Panc1 (cell line): Measurements from ENCODE around the gene TSPAN14. TPM values are rescaled to one million over a fixed set of nuclear protein-coding genes. Genes with fewer than 3 reads are reported as not detected.

Source experiments
- ATAC-seq: fragments of 200-7000 bp; cut with Tn5 transposase; 2 replicates; pipeline ENCODE4 v1.9.1; 2020; ENCODE audit warnings: mild to moderate bottlenecking, moderate library complexity
- BruUV-seq: library from RNA; stranded (reverse); fragments of 400-500 nt; replicated peaks from 2 replicates; lab custom pipeline; 2021; lab: Mats Ljungman, UMichigan
- CTCF ChIA-PET: fragments of 300-600 bp; sonication (Branson Sonifier 250); formaldehyde crosslinking; loops from one replicate; lab custom pipeline; 2022; ENCODE audit warnings: antibody characterized with exemption; lab: Charles Lee
- POLR2A ChIA-PET: fragments of 300-600 bp; sonication (Branson Sonifier 250); formaldehyde crosslinking; loops from one replicate; lab custom pipeline; 2022; ENCODE audit warnings: antibody characterized with exemption; lab: Charles Lee
- DNase-seq: peaks from one replicate; pipeline ENCODE4 v3.0.0-alpha.2; 2010; ENCODE audit warnings: low read depth, low spot score
- H3K27ac ChIP-seq: 2 replicates; pipeline ENCODE4 v1.5.1; 2011; ENCODE audit warnings: mild to moderate bottlenecking, low read length, inconsistent platforms
- H3K27me3 ChIP-seq: fragments of 200-500 bp; sonication (Bioruptor generic); 2 replicates; pipeline ENCODE4 v1.6.0; 2014; ENCODE audit warnings: low read length, inconsistent platforms; ENCODE audit not compliant: control insufficient read depth, insufficient read depth
- H3K36me3 ChIP-seq: fragments of 200-500 bp; sonication (Bioruptor generic); 2 replicates; pipeline ENCODE4 v1.5.1; 2014; ENCODE audit warnings: inconsistent platforms, mild to moderate bottlenecking, low read length, moderate library complexity; ENCODE audit not compliant: control insufficient read depth, insufficient read depth
- H3K4me1 ChIP-seq: 2 replicates; pipeline ENCODE4 v1.5.1; 2011; ENCODE audit warnings: inconsistent platforms, mild to moderate bottlenecking, low read length, moderate library complexity; ENCODE audit not compliant: control insufficient read depth, insufficient read depth
- H3K4me3 ChIP-seq, 2 experiments: 2 replicates each; pipeline ENCODE4 v1.5.1; 2011 to 2012; ENCODE audit warnings: low read depth in 2 of 2, low read length in 2 of 2, mild to moderate bottlenecking in 2 of 2, inconsistent platforms in 1 of 2, moderate library complexity in 1 of 2
- H3K9me3 ChIP-seq: fragments of 200-500 bp; sonication (Bioruptor generic); 2 replicates; pipeline ENCODE4 v1.5.1; 2014; ENCODE audit warnings: low read depth, mild to moderate bottlenecking, inconsistent platforms, low read length, moderate library complexity; ENCODE audit not compliant: control insufficient read depth, insufficient read depth
- CTCF ChIP-seq: fragments of 450-650 bp; IDR thresholded peaks from 2 replicates; pipeline ENCODE4 v1.5.1; 2017; ENCODE audit warnings: mild to moderate bottlenecking
- POLR2AphosphoS5 ChIP-seq: IDR thresholded peaks from 2 replicates; pipeline ENCODE4 v1.6.1; 2012; ENCODE audit warnings: mild to moderate bottlenecking, low read depth, low read length, moderate library complexity
- REST ChIP-seq, 2 experiments: IDR thresholded peaks; 2 replicates each; pipeline ENCODE4 v1.6.1; 2011 to 2012; ENCODE audit warnings: low read depth in 2 of 2, control low read depth in 1 of 2, low read length in 1 of 2, mild to moderate bottlenecking in 1 of 2, moderate library complexity in 1 of 2; ENCODE audit not compliant: insufficient read depth in 1 of 2
- SIN3A ChIP-seq: IDR thresholded peaks from 2 replicates; pipeline ENCODE4 v1.6.1; 2012; ENCODE audit warnings: low read depth, mild to moderate bottlenecking, low read length, moderate library complexity, borderline replicate concordance; ENCODE audit not compliant: insufficient read depth
- TCF7L2 ChIP-seq: IDR thresholded peaks from 2 replicates; pipeline ENCODE4 v1.6.1; 2011; ENCODE audit warnings: mild to moderate bottlenecking, low read depth, low read length, inconsistent platforms
- in situ Hi-C: cut with HindIII; loops from 2 replicates; pipeline ENCODE4 v1.10.0; 2016; ENCODE audit warnings: low sequenced_read_pairs, low pct_unique_long_range_greater_than_20kb
- intact Hi-C: fragments of 100-400 bp; cut with micrococcal nuclease; formaldehyde crosslinking; loops from one replicate; pipeline ENCODE4 v1.10.0; 2022; ENCODE audit not compliant: unreplicated experiment
- total RNA-seq: library from RNA; stranded (reverse); gene quantifications from one replicate; pipeline ENCODE4 v1.2.1, GENCODE V29; 2021; ENCODE audit not compliant: unreplicated experiment

Gene TSPAN14
- total RNA-seq, 1 experiment from 2014 or later: 39.0 TPM

- ChIA-PET CTCF (no interaction called here), POLR2A (no interaction called here)
- Histone ChIP-seq H3K9me3 (no peaks in the 10 kb centered on the region), H3K36me3 (no peaks in the 10 kb centered on the region), H3K27ac (no peak overlapping the region), H3K4me1 (peaks cover 22% of the 10 kb centered on the region), H3K27me3 (no peaks in the 10 kb centered on the region), H3K4me3 (no peak overlapping the region)
- in situ Hi-C loops: no loop called here
- TF ChIP-seq POLR2AphosphoS5: no peak
- TF ChIP-seq REST (IDR thresholded peaks at IDR 0.05; ENCODE audit: insufficient read depth in 1 of 2, low read depth in 2 of 2, low read length in 1 of 2): no peak
- no peak for TF ChIP-seq TCF7L2
- no peak for TF ChIP-seq SIN3A
- TF ChIP-seq CTCF: no peak
- intact Hi-C loops: no loop called here
- ATAC-seq (no peak), DNase-seq (no peak)
- no TSS peak for BruUV-seq
Observed at GRCh38 chr10:80465839-80466590, 11.9 kb downstream of the TSPAN14 start.

GRCh38 chr10:80466724-80467326 is 12.7 kb downstream of the TSPAN14 start:
- ATAC-seq (no peak), DNase-seq (no peak)
- intact Hi-C loops (no loop called here), in situ Hi-C loops (no loop called here)
- Histone ChIP-seq H3K27me3 (no peaks in the 10 kb centered on the region), H3K36me3 (no peaks in the 10 kb centered on the region), H3K4me3 (no peak overlapping the region), H3K9me3 (no peaks in the 10 kb centered on the region), H3K4me1 (peaks cover 23% of the 10 kb centered on the region), H3K27ac (no peak overlapping the region)
- ChIA-PET CTCF (interaction anchor here (0.7 kb wide), 1 partner anchor 14 kb away, joined by 3 read pairs; no protein-coding TSS in a partner anchor), POLR2A (no interaction called here)
- BruUV-seq: no TSS peak
- TF ChIP-seq POLR2AphosphoS5 (no peak), TCF7L2 (no peak), SIN3A (no peak), CTCF (no peak), REST (IDR thresholded peaks at IDR 0.05; ENCODE audit: insufficient read depth in 1 of 2, low read depth in 2 of 2, low read length in 1 of 2) (no peak)
